Measurements from ENCODE around the gene TUBB3. TPM values are rescaled to one million over a fixed set of nuclear protein-coding genes. Genes with fewer than 3 reads are reported as not detected.
A peak's percentile ranks its signal among the peaks of the same experiment; 100 is the strongest.

TUBB3 gene
- total and polyA plus RNA-seq, 9 of the 15 experiments (the other 6 are each of a cell fraction or from before 2014, with no cell fraction given) = 0.18 to 12.5 (median 5.0) TPM

DNA sequence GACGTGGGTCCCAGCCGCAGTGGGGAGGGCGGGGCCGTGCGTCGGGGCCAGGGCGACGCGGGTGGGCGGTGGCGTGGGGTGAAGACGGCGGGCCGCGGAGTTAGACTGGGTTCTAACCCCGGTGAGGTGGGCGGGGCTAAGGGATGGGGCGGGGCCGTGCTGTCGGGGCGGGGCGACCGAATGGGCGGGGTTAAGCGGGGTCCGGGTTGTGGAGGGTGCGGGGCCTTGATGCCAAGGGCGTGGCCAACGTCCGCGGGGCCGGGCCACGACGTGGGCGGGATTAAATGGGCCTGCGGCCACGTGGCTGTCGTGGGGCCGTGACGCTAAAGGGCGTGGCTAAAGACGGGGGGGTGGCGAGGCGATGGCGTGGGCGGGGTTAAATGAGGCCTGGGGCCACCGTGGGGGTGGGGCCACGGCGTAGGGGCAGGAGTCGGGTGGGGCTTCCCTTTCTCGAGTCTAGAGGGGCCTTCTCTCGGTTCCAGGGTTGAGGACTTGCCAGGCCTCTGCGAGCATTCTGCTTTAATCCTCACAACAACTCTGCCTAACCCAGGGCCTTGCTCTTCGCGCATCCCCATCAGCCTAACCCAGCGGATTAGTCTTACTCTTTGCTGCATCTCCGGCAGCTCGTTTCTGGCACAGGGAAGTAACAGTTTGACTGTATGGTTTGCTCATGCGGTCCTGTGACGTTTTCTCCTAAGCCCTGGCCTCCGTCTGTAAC lies 49.0 kb upstream of the TUBB3 start (continued):
- TF ChIP-seq, protein P1, sequence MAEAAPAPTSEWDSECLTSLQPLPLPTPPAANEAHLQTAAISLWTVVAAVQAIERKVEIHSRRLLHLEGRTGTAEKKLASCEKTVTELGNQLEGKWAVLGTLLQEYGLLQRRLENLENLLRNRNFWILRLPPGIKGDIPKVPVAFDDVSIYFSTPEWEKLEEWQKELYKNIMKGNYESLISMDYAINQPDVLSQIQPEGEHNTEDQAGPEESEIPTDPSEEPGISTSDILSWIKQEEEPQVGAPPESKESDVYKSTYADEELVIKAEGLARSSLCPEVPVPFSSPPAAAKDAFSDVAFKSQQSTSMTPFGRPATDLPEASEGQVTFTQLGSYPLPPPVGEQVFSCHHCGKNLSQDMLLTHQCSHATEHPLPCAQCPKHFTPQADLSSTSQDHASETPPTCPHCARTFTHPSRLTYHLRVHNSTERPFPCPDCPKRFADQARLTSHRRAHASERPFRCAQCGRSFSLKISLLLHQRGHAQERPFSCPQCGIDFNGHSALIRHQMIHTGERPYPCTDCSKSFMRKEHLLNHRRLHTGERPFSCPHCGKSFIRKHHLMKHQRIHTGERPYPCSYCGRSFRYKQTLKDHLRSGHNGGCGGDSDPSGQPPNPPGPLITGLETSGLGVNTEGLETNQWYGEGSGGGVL (CRISPR knock-in tag; IDR thresholded peaks at IDR 0.05) = no peak
- TF ChIP-seq, protein P2, sequence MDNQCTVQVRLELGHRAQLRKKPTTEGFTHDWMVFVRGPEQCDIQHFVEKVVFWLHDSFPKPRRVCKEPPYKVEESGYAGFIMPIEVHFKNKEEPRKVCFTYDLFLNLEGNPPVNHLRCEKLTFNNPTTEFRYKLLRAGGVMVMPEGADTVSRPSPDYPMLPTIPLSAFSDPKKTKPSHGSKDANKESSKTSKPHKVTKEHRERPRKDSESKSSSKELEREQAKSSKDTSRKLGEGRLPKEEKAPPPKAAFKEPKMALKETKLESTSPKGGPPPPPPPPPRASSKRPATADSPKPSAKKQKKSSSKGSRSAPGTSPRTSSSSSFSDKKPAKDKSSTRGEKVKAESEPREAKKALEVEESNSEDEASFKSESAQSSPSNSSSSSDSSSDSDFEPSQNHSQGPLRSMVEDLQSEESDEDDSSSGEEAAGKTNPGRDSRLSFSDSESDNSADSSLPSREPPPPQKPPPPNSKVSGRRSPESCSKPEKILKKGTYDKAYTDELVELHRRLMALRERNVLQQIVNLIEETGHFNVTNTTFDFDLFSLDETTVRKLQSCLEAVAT (IDR thresholded peaks at IDR 0.05) = no peak
- TF ChIP-seq, protein P3, sequence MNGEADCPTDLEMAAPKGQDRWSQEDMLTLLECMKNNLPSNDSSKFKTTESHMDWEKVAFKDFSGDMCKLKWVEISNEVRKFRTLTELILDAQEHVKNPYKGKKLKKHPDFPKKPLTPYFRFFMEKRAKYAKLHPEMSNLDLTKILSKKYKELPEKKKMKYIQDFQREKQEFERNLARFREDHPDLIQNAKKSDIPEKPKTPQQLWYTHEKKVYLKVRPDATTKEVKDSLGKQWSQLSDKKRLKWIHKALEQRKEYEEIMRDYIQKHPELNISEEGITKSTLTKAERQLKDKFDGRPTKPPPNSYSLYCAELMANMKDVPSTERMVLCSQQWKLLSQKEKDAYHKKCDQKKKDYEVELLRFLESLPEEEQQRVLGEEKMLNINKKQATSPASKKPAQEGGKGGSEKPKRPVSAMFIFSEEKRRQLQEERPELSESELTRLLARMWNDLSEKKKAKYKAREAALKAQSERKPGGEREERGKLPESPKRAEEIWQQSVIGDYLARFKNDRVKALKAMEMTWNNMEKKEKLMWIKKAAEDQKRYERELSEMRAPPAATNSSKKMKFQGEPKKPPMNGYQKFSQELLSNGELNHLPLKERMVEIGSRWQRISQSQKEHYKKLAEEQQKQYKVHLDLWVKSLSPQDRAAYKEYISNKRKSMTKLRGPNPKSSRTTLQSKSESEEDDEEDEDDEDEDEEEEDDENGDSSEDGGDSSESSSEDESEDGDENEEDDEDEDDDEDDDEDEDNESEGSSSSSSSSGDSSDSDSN (IDR thresholded peaks at IDR 0.05; ENCODE audit: borderline replicate concordance in 1 of 2, low read depth in 2 of 2, low read length in 2 of 2) = no peak
- TF ChIP-seq ZNF263 (CRISPR knock-in tag; IDR thresholded peaks at IDR 0.05; ENCODE audit: borderline replicate concordance) (peak; percentile 1; the same call in 1 of the 2 replicates), CREM (IDR thresholded peaks at IDR 0.05; ENCODE audit: low read depth) (peak; percentile 89), CBX5 (IDR thresholded peaks at IDR 0.05; ENCODE audit: borderline replicate concordance, low read depth) (no peak), DPF2 (IDR thresholded peaks at IDR 0.05) (peak; percentile 17; the same call in 1 of the 2 replicates), TEAD1 (CRISPR knock-in tag; IDR thresholded peaks at IDR 0.05) (no peak), HDAC1 (IDR thresholded peaks at IDR 0.05) (0 out of 4 replicates have a peak, but pooled peaks of 1 of the 2 experiments have one; percentile 30), TFAM (CRISPR knock-in tag; conservative IDR thresholded peaks at IDR 0.05) (no peak), PCBP2 (IDR thresholded peaks at IDR 0.05; ENCODE audit: low read depth, low read length, poor library complexity, severe bottlenecking) (no peak), ATF1 (CRISPR knock-in tag; IDR thresholded peaks at IDR 0.05) (peak; percentile 58; the same call in 1 of the 2 replicates), ATF1 (tag; IDR thresholded peaks at IDR 0.05) (peak; percentile 49; the same call in 1 of the 2 replicates), KLF13 (tag; IDR thresholded peaks at IDR 0.05; ENCODE audit: borderline replicate concordance, low read depth) (no peak), FOXA1 (IDR thresholded peaks at IDR 0.05; ENCODE audit: borderline replicate concordance) (no peak), SP1 (CRISPR knock-in tag; IDR thresholded peaks at IDR 0.05) (peak; percentile 91)
- TF ChIP-seq, protein P4, sequence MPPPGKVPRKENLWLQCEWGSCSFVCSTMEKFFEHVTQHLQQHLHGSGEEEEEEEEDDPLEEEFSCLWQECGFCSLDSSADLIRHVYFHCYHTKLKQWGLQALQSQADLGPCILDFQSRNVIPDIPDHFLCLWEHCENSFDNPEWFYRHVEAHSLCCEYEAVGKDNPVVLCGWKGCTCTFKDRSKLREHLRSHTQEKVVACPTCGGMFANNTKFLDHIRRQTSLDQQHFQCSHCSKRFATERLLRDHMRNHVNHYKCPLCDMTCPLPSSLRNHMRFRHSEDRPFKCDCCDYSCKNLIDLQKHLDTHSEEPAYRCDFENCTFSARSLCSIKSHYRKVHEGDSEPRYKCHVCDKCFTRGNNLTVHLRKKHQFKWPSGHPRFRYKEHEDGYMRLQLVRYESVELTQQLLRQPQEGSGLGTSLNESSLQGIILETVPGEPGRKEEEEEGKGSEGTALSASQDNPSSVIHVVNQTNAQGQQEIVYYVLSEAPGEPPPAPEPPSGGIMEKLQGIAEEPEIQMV (tag; conservative IDR thresholded peaks at IDR 0.05; ENCODE audit: low read depth) = peak; percentile 71
- TF ChIP-seq, protein P5, sequence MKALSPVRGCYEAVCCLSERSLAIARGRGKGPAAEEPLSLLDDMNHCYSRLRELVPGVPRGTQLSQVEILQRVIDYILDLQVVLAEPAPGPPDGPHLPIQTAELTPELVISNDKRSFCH (CRISPR knock-in tag; IDR thresholded peaks at IDR 0.05) = no peak
- TF ChIP-seq, protein P5 (tag; IDR thresholded peaks at IDR 0.05) = no peak

Data from K562 (cell line).